Cardiac septum (tissue), 1 donor: Measurements from ENCODE around the gene EEPD1. TPM values are rescaled to one million over a fixed set of nuclear protein-coding genes. Genes with fewer than 3 reads are reported as not detected.
"Not testable (repeated sequence)": the region's sequence is repeated elsewhere in the genome, so short reads cannot be mapped to it uniquely, and the experiment has no call there.

Source experiments
- DNase-seq: peaks from one replicate; pipeline ENCODE4 v3.0.0-alpha.2; 2020; ENCODE audit warnings: low spot score
- intact Hi-C: fragments of 100-400 bp; cut with DNase I; formaldehyde crosslinking; loops from one replicate; pipeline ENCODE4 v1.14.0; 2022
- total RNA-seq: library from RNA; stranded (reverse); fragmentation: NEBNext Ultra II Directional; extraction: Animal tissue kit (Norgen Biotek cat#: 25700); gene quantifications from one replicate; pipeline ENCODE4 v1.2.1, GENCODE V29; 2021
- donor health status: DM: no; HTN: no; CAD: no.

The EEPD1 gene
- total RNA-seq, 1 donor from 2014 or later: 6.6 TPM

GRCh38 chr7:36232555-36232954 lies 79.5 kb downstream of the EEPD1 start:
- intact Hi-C loops: no loop called here
- no peak for DNase-seq

GRCh38 chr7:36232971-36233550 lies 80.0 kb downstream of the EEPD1 start:
- intact Hi-C loops: no loop called here
- no peak for DNase-seq

GRCh38 chr7:36236073-36236472 lies 83.0 kb downstream of the EEPD1 start:
- no peak for DNase-seq
- intact Hi-C loops: no loop called here

- intact Hi-C loops: no loop called here
- no peak for DNase-seq
Measured at GRCh38 chr7:36238138-36238537, 85.1 kb downstream of the EEPD1 start.

GRCh38 chr7:36243356-36243755 lies 90.3 kb downstream of the EEPD1 start:
- intact Hi-C loops, DNase-seq: not testable (repeated sequence)

GRCh38 chr7:36244001-36244400 lies 90.9 kb downstream of the EEPD1 start:
- DNase-seq, intact Hi-C loops: not testable (repeated sequence)

GRCh38 chr7:36244429-36244828 lies 91.4 kb downstream of the EEPD1 start:
- intact Hi-C loops: no loop called here
- no peak for DNase-seq

GRCh38 chr7:36245684-36246299 lies 92.7 kb downstream of the EEPD1 start:
- intact Hi-C loops: no loop called here
- no peak for DNase-seq

GRCh38 chr7:36249091-36249490 lies 96.0 kb downstream of the EEPD1 start:
- intact Hi-C loops: no loop called here

GRCh38 chr7:36253699-36254098 lies 100.6 kb downstream of the EEPD1 start:
- intact Hi-C loops: no loop called here

More at GRCh38 chr7:36249091-36249490, 96.0 kb downstream of the EEPD1 start:
- no peak for DNase-seq

GRCh38 chr7:36258510-36259259 lies 105.6 kb downstream of the EEPD1 start:
- intact Hi-C loops, DNase-seq: not testable (repeated sequence)

More at GRCh38 chr7:36253699-36254098, 100.6 kb downstream of the EEPD1 start:
- DNase-seq: no peak

GRCh38 chr7:36260481-36260880 lies 107.4 kb downstream of the EEPD1 start:
- no peak for DNase-seq
- intact Hi-C loops: no loop called here

GRCh38 chr7:36261019-36261754 lies 108.1 kb downstream of the EEPD1 start:
- intact Hi-C loops: no loop called here
- DNase-seq: no peak

GRCh38 chr7:36262309-36263094 lies 109.4 kb downstream of the EEPD1 start:
- intact Hi-C loops: no loop called here
- DNase-seq: no peak

GRCh38 chr7:36263095-36263484 lies 110.0 kb downstream of the EEPD1 start:
- intact Hi-C loops: no loop called here
- DNase-seq: no peak

GRCh38 chr7:36264123-36264801 lies 111.2 kb downstream of the EEPD1 start:
- intact Hi-C loops: no loop called here
- DNase-seq: no peak

GRCh38 chr7:36264913-36265516 lies 112.0 kb downstream of the EEPD1 start:
- intact Hi-C loops: no loop called here
- no peak for DNase-seq

- peak; percentile 84 for DNase-seq
- intact Hi-C loops: no loop called here
Measured at GRCh38 chr7:36265680-36266079, 112.6 kb downstream of the EEPD1 start.
